Measurements from ENCODE around the gene ASB3. TPM values are rescaled to one million over a fixed set of nuclear protein-coding genes. Genes with fewer than 3 reads are reported as not detected.
A peak's percentile ranks its signal among the peaks of the same experiment; 100 is the strongest.
"Not testable (repeated sequence)": the region's sequence is repeated elsewhere in the genome, so short reads cannot be mapped to it uniquely, and the experiment has no call there.

Gene ASB3
- polyA plus RNA-seq, 2 donors = 5.8 to 8.0 TPM

DNA sequence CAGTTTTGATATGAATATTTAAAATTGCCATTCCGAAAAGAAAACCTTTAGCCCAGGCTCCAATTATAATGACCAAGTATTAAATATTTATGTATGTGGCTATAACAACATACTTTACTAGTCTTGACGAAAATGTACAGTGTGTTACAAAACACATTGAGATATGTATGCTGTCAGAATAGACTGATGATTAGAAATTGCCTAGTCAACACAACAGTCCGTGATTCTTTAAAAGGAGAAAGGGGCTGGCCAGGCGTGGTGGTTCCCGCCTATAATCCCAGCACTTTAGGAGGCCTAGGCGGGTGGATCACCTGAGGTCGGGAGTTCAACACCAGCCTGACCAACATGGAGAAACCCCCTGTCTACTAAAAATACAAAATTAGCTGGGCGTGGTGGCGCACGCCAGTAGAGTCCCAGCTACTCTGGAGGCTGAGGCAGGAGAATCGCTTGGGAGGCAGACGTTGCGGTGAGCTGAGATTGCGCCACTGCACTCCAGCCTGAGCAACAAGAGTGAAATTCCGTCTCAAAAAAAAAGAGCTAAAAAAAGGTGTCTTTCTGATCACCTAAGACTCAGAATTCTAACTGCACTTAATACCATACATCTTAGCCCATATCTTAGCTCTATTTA is 17.3 kb downstream of the ASB3 start:
- Histone ChIP-seq H3K4me3 (ENCODE audit: low read depth in 1 of 2, low read length in 2 of 2) (no peak overlapping the region), H3K27me3 (ENCODE audit: control insufficient read depth in 1 of 2, insufficient read depth in 2 of 2, low read length in 2 of 2) (no peaks in the 10 kb centered on the region), H3K4me1 (ENCODE audit: control insufficient read depth in 2 of 2, insufficient read depth in 2 of 2, low read length in 1 of 2) (no peaks in the 10 kb centered on the region), H3K27ac (ENCODE audit: low read depth in 2 of 2, low read length in 1 of 2) (no peak overlapping the region), H3K9me3 (ENCODE audit: control insufficient read depth in 2 of 2, insufficient read depth in 1 of 2, low read depth in 1 of 2, low read length in 1 of 2) (no peaks in the 10 kb centered on the region), H3K36me3 (ENCODE audit: control insufficient read depth in 2 of 2, insufficient read depth in 2 of 2, low read length in 1 of 2) (peaks cover 0 to 2% of the 10 kb centered on the region in 2 donors)
- WGBS, 2 donors = 92% methylated on average over 15 of the region's 15 CpGs

DNA sequence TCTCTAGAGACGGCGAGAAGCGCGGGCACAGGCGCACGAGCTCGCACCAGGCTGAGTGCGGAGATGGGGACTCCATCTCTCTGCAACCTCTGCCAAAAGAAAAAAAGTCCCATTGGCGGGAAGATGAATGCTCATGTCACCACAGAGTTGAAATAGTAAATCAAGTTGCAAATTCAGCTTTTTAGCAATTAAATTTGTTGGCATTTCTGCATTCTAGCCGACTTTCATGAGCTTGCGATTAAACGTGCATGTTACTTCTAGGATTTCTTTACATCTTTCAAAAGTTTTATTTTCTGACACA is 18.6 kb downstream of the ASB3 start:
- Histone ChIP-seq H3K27ac (ENCODE audit: low read depth in 2 of 2, low read length in 1 of 2) (peak overlapping the region; percentile 80 to 88), H3K4me3 (ENCODE audit: low read depth in 1 of 2, low read length in 2 of 2) (peak overlapping the region; percentile 90 to 96), H3K36me3 (ENCODE audit: control insufficient read depth in 2 of 2, insufficient read depth in 2 of 2, low read length in 1 of 2) (peaks cover 2 to 3% of the 10 kb centered on the region in 2 donors), H3K9me3 (ENCODE audit: control insufficient read depth in 2 of 2, insufficient read depth in 1 of 2, low read depth in 1 of 2, low read length in 1 of 2) (no peaks in the 10 kb centered on the region), H3K27me3 (ENCODE audit: control insufficient read depth in 1 of 2, insufficient read depth in 2 of 2, low read length in 2 of 2) (no peaks in the 10 kb centered on the region), H3K4me1 (ENCODE audit: control insufficient read depth in 2 of 2, insufficient read depth in 2 of 2, low read length in 1 of 2) (no peaks in the 10 kb centered on the region)
- 2% methylated on average over 12 of the region's 12 CpGs for WGBS, 2 donors

DNA sequence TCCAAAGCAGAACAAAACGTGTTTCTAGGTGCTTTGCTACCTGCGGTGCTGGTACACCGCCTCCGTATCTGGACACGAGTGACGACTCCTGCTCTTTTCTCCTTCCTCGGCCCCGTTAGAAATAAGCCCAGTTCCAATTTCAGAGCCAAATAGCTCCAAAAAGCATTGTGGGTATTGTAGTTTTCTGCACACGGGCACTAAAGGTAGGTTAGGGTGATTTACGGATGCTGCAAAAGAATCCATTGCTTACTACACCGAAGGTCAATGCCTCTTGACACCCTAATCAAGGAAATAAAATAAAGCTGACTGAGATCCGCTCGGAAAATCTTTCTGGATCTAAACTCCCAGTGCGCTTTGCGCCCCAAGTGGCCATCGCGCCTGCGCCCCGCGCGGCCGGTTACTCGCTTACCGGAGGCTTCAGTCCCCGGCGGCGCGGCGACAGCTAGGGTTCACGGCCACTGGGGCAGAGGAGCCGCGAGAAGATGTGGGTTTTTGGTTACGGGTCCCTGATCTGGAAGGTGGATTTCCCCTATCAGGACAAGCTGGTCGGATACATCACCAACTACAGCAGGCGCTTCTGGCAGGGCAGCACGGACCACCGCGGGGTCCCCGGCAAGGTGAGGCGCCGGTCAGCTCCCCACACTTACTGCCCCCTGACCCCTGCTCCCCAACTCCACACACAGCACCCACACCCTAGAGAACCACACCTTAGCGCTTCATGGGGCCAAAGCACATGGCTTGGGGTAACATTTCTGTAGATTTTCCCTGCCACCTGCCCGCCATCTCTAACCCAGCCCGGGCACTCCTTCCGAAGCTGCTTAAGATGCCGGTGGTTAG is 19.1 kb downstream of the ASB3 start, which contains the start of gene CHAC2:
CHAC2 (plus strand) TSS at position 400 of the 837 bp plus-strand sequence; CDS start at position 483, 83 bp downstream.
- peak within 1 kb of the TSS; percentile 90 to 96 for H3K4me3 ChIP-seq (ENCODE audit: low read depth in 1 of 2, low read length in 2 of 2)
- H3K36me3 ChIP-seq (ENCODE audit: control insufficient read depth in 2 of 2, insufficient read depth in 2 of 2, low read length in 1 of 2) = peaks cover 4% of the 10 kb centered on the region in 2 donors
- no peaks in the 10 kb centered on the region for H3K4me1 ChIP-seq (ENCODE audit: control insufficient read depth in 2 of 2, insufficient read depth in 2 of 2, low read length in 1 of 2)
- 0% methylated on average over 46 of the region's 46 CpGs for WGBS, 2 donors
- H3K27ac ChIP-seq (ENCODE audit: low read depth in 2 of 2, low read length in 1 of 2) = peak within 1 kb of the TSS; percentile 80 to 88
- H3K27me3 ChIP-seq (ENCODE audit: control insufficient read depth in 1 of 2, insufficient read depth in 2 of 2, low read length in 2 of 2) = no peaks in the 10 kb centered on the region
- no peaks in the 10 kb centered on the region for H3K9me3 ChIP-seq (ENCODE audit: control insufficient read depth in 2 of 2, insufficient read depth in 1 of 2, low read depth in 1 of 2, low read length in 1 of 2)

DNA sequence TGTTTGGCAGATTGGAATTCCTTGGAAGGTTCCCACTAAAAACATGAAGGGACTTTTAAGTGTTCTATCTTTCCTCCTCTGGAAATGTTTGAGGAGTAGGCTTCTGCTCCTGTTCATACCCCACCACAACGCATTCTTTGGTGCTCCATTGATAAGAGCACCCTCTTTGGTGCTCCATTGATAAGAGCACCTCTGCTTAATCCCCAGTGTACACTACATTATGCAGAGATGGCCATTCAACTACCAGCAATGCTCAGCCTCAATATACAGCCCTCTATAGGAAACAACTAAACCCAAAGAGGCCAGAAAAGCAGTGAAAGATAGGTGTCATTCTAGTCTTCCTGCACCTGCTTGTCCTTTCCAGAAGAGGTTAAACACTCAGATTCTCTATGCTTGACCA is 21.0 kb downstream of the ASB3 start:
- Histone ChIP-seq H3K27me3 (ENCODE audit: control insufficient read depth in 1 of 2, insufficient read depth in 2 of 2, low read length in 2 of 2) (no peaks in the 10 kb centered on the region), H3K27ac (ENCODE audit: low read depth in 2 of 2, low read length in 1 of 2) (no peak overlapping the region)
- WGBS, 2 donors = 76 to 98% methylated on average over 1 of the region's 1 CpG

DNA sequence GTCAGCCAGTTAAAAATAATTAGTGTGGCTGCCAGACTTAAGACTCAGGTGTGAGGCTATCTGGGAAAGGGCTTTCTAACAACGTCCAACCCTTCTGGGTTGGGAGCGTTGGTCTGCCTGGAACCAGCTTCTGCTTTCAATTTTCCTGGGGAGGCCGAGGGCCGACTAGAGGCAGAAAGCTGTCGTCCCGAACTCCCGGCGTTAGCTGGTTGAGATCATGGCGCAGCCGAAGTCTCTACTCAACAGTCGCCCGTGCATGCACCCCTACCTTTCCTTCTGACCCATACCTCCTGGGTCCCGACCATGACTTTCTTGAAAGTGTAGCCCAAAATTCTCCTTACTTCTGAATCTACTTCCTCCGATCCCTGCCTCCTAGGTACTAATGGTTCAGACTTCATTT is 29.5 kb downstream of the ASB3 start:
- not testable (repeated sequence) for H3K4me3 ChIP-seq (ENCODE audit: low read depth in 1 of 2, low read length in 2 of 2); H3K4me1 ChIP-seq (ENCODE audit: control insufficient read depth in 2 of 2, insufficient read depth in 2 of 2, low read length in 1 of 2); H3K27ac ChIP-seq (ENCODE audit: low read depth in 2 of 2, low read length in 1 of 2); H3K27me3 ChIP-seq (ENCODE audit: control insufficient read depth in 1 of 2, insufficient read depth in 2 of 2, low read length in 2 of 2); H3K36me3 ChIP-seq (ENCODE audit: control insufficient read depth in 2 of 2, insufficient read depth in 2 of 2, low read length in 1 of 2); H3K9me3 ChIP-seq (ENCODE audit: control insufficient read depth in 2 of 2, insufficient read depth in 1 of 2, low read depth in 1 of 2, low read length in 1 of 2)
- 98 to 99% methylated on average over 14 of the region's 14 CpGs for WGBS, 2 donors

More for the DNA sequence above, 21.0 kb downstream of the ASB3 start:
- Histone ChIP-seq H3K4me3 (ENCODE audit: low read depth in 1 of 2, low read length in 2 of 2) (no peak overlapping the region), H3K36me3 (ENCODE audit: control insufficient read depth in 2 of 2, insufficient read depth in 2 of 2, low read length in 1 of 2) (peaks cover 4% of the 10 kb centered on the region in 2 donors), H3K9me3 (ENCODE audit: control insufficient read depth in 2 of 2, insufficient read depth in 1 of 2, low read depth in 1 of 2, low read length in 1 of 2) (no peaks in the 10 kb centered on the region), H3K4me1 (ENCODE audit: control insufficient read depth in 2 of 2, insufficient read depth in 2 of 2, low read length in 1 of 2) (no peaks in the 10 kb centered on the region)

DNA sequence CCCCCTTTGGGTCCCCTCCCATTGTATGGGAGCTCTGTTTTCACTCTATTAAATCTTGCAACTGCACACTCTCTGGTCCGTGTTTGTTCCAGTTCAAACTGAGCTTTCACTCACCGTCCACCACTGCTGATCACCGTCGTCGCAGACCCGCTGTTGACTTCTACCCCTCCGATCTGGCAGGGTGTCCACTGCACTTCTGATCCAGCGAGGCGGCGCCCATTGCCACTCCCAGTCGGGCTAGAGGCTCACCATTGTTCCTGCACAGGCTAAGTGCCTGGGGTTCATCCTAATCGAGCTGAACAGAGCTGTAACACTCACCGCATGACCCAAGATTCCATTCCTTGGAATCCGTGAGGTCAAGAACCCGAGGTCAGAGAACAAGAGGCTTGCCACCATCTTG is 30.1 kb downstream of the ASB3 start:
- Histone ChIP-seq H3K4me1 (ENCODE audit: control insufficient read depth in 2 of 2, insufficient read depth in 2 of 2, low read length in 1 of 2) (no peaks in the 10 kb centered on the region), H3K27ac (ENCODE audit: low read depth in 2 of 2, low read length in 1 of 2) (no peak overlapping the region), H3K4me3 (ENCODE audit: low read depth in 1 of 2, low read length in 2 of 2) (no peak overlapping the region), H3K9me3 (ENCODE audit: control insufficient read depth in 2 of 2, insufficient read depth in 1 of 2, low read depth in 1 of 2, low read length in 1 of 2) (no peaks in the 10 kb centered on the region), H3K27me3 (ENCODE audit: control insufficient read depth in 1 of 2, insufficient read depth in 2 of 2, low read length in 2 of 2) (no peaks in the 10 kb centered on the region), H3K36me3 (ENCODE audit: control insufficient read depth in 2 of 2, insufficient read depth in 2 of 2, low read length in 1 of 2) (peaks cover 3% of the 10 kb centered on the region in 2 donors)
- 98 to 99% methylated on average over 15 of the region's 15 CpGs for WGBS, 2 donors

DNA sequence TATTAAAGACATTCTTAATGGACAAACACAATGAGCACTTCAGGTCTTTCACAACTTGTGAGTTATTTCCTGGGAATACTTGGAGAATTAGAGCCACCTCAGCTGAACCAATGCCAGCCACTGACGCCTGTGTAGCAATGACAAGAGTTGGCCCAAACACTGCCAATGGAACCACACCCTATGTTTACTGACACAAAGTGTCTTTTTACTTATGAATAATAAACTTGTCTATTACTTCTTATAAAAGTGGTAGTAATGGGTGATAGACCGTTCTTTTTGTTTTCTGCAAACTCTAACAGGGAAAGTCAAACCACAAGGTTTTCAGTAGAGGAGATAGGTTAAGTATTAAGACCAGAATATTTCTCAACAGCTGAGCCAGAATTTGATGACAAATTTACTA is 31.6 kb downstream of the ASB3 start:
- Histone ChIP-seq H3K9me3 (ENCODE audit: control insufficient read depth in 2 of 2, insufficient read depth in 1 of 2, low read depth in 1 of 2, low read length in 1 of 2) (no peaks in the 10 kb centered on the region), H3K36me3 (ENCODE audit: control insufficient read depth in 2 of 2, insufficient read depth in 2 of 2, low read length in 1 of 2) (peaks cover 3% of the 10 kb centered on the region in 2 donors), H3K27me3 (ENCODE audit: control insufficient read depth in 1 of 2, insufficient read depth in 2 of 2, low read length in 2 of 2) (no peaks in the 10 kb centered on the region), H3K4me1 (ENCODE audit: control insufficient read depth in 2 of 2, insufficient read depth in 2 of 2, low read length in 1 of 2) (no peaks in the 10 kb centered on the region), H3K4me3 (ENCODE audit: low read depth in 1 of 2, low read length in 2 of 2) (no peak overlapping the region), H3K27ac (ENCODE audit: low read depth in 2 of 2, low read length in 1 of 2) (no peak overlapping the region)
- 59% methylated on average over 2 of the region's 2 CpGs for WGBS, 2 donors

DNA sequence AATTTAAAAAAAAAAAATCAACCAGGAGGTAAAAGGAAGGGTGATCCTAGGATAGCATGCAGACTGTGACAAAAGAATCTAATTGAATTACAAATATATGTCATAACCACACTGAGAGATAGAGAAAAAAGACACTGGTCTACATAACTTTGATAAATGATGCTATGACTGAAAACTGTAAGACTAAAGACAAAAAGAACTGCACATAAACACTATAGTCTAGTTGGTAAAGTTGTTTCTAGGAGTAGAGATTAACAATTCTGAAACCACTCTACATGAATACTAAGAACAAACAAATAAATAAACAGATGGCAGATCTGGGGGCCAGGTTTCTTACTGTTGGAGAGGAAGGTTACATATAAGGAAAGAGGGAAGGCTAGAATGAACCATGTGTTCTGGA is 33.7 kb downstream of the ASB3 start:
- Histone ChIP-seq H3K36me3 (ENCODE audit: control insufficient read depth in 2 of 2, insufficient read depth in 2 of 2, low read length in 1 of 2) (peaks cover 0 to 3% of the 10 kb centered on the region in 2 donors), H3K27ac (ENCODE audit: low read depth in 2 of 2, low read length in 1 of 2) (no peak overlapping the region), H3K4me3 (ENCODE audit: low read depth in 1 of 2, low read length in 2 of 2) (no peak overlapping the region), H3K4me1 (ENCODE audit: control insufficient read depth in 2 of 2, insufficient read depth in 2 of 2, low read length in 1 of 2) (no peaks in the 10 kb centered on the region), H3K27me3 (ENCODE audit: control insufficient read depth in 1 of 2, insufficient read depth in 2 of 2, low read length in 2 of 2) (no peaks in the 10 kb centered on the region), H3K9me3 (ENCODE audit: control insufficient read depth in 2 of 2, insufficient read depth in 1 of 2, low read depth in 1 of 2, low read length in 1 of 2) (no peaks in the 10 kb centered on the region)

DNA sequence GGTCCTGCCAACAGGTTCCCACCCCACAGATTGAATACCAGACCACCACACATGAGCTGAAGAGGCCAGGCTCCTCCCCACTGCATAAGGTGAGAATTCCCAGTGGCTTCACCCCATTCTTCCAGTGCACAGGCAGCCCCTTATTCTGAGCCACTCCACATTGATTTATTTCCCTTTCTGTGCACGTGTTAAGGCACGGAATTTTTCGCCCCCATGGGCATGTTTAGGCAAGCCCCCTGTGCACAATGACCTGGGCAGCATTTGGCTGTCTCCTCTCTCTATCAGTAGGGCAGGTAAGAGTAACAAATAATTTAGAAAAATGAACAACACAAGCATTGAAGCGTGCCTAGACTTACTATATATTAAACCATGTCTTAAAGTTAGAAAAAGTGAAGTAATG is 34.4 kb downstream of the ASB3 start:
- no peaks in the 10 kb centered on the region for H3K9me3 ChIP-seq (ENCODE audit: control insufficient read depth in 2 of 2, insufficient read depth in 1 of 2, low read depth in 1 of 2, low read length in 1 of 2)
- no peaks in the 10 kb centered on the region for H3K4me1 ChIP-seq (ENCODE audit: control insufficient read depth in 2 of 2, insufficient read depth in 2 of 2, low read length in 1 of 2)
- H3K36me3 ChIP-seq (ENCODE audit: control insufficient read depth in 2 of 2, insufficient read depth in 2 of 2, low read length in 1 of 2) = peaks cover 0 to 3% of the 10 kb centered on the region in 2 donors
- no peak overlapping the region for H3K4me3 ChIP-seq (ENCODE audit: low read depth in 1 of 2, low read length in 2 of 2)
- WGBS, 2 donors = 59 to 74% methylated on average over 4 of the region's 4 CpGs
- H3K27ac ChIP-seq (ENCODE audit: low read depth in 2 of 2, low read length in 1 of 2) = no peak overlapping the region
- H3K27me3 ChIP-seq (ENCODE audit: control insufficient read depth in 1 of 2, insufficient read depth in 2 of 2, low read length in 2 of 2) = no peaks in the 10 kb centered on the region

DNA sequence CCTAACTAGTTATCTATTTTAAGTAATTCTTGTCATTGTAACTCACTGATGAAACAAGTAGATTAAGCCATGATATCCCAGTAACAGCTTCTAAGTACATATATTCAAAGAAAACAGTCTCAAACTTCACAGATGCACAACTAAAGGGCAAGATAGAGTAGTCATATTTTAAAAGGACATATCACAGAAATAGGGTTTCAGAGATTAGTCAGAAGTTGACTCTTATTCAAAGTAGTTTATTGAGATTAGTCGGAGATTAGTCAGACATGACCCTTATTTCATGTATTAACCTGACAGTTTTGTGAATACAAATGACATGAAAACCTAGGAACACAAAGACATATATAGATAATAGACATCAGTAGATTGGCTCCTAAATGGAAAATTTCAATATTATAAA is 35.0 kb downstream of the ASB3 start:
- no peak overlapping the region for H3K27ac ChIP-seq (ENCODE audit: low read depth in 2 of 2, low read length in 1 of 2)
- WGBS, 2 donors = 31 to 60% methylated on average over 1 of the region's 1 CpG
- H3K4me3 ChIP-seq (ENCODE audit: low read depth in 1 of 2, low read length in 2 of 2) = no peak overlapping the region
- no peaks in the 10 kb centered on the region for H3K4me1 ChIP-seq (ENCODE audit: control insufficient read depth in 2 of 2, insufficient read depth in 2 of 2, low read length in 1 of 2)
- H3K36me3 ChIP-seq (ENCODE audit: control insufficient read depth in 2 of 2, insufficient read depth in 2 of 2, low read length in 1 of 2) = peaks cover 0 to 2% of the 10 kb centered on the region in 2 donors
- H3K27me3 ChIP-seq (ENCODE audit: control insufficient read depth in 1 of 2, insufficient read depth in 2 of 2, low read length in 2 of 2) = no peaks in the 10 kb centered on the region
- no peaks in the 10 kb centered on the region for H3K9me3 ChIP-seq (ENCODE audit: control insufficient read depth in 2 of 2, insufficient read depth in 1 of 2, low read depth in 1 of 2, low read length in 1 of 2)

Data from esophagus (tissue), 2 donors.